Osteocyte (in vitro differentiated cells): Measurements from ENCODE around the gene MISP. TPM values are rescaled to one million over a fixed set of nuclear protein-coding genes. Genes with fewer than 3 reads are reported as not detected.

Experiments used
- DNase-seq: peaks from one replicate; pipeline ENCODE4 v3.0.0; 2021; ENCODE audit warnings: mixed read lengths; ENCODE audit not compliant: unreplicated experiment; ENCODE audit errors: extremely low spot score
- H3K27ac Mint-ChIP-seq: one replicate; pipeline ENCODE4 v1.8.0; 2021; ENCODE audit warnings: mild to moderate bottlenecking, mixed read lengths; ENCODE audit not compliant: unreplicated experiment
- H3K27me3 Mint-ChIP-seq: one replicate; pipeline ENCODE4 v1.8.0; 2021; ENCODE audit warnings: mixed read lengths; ENCODE audit not compliant: unreplicated experiment
- H3K36me3 Mint-ChIP-seq: one replicate; pipeline ENCODE4 v1.8.0; 2021; ENCODE audit warnings: mixed read lengths; ENCODE audit not compliant: unreplicated experiment
- H3K4me1 Mint-ChIP-seq: one replicate; pipeline ENCODE4 v1.8.0; 2021; ENCODE audit warnings: mixed read lengths; ENCODE audit not compliant: unreplicated experiment
- H3K4me3 Mint-ChIP-seq: one replicate; pipeline ENCODE4 v1.8.0; 2021; ENCODE audit warnings: mild to moderate bottlenecking, moderate library complexity, mixed read lengths; ENCODE audit not compliant: unreplicated experiment
- H3K9me3 Mint-ChIP-seq: one replicate; pipeline ENCODE4 v1.8.0; 2021; ENCODE audit warnings: mixed read lengths; ENCODE audit not compliant: unreplicated experiment
- total RNA-seq: library from RNA; stranded (reverse); gene quantifications from 2 replicates; pipeline ENCODE4 v1.2.1, GENCODE V29; 2021
- TF ChIP-seq, protein P1 (sequence below): fragments of 200-600 bp; sonication (generic); IDR thresholded peaks from 2 replicates; pipeline ENCODE4 v1.5.0; 2021; ENCODE audit warnings: antibody characterized with exemption, mild to moderate bottlenecking, moderate library complexity

Gene MISP
- total RNA-seq, 1 donor from 2014 or later = 1.3 TPM

DNA sequence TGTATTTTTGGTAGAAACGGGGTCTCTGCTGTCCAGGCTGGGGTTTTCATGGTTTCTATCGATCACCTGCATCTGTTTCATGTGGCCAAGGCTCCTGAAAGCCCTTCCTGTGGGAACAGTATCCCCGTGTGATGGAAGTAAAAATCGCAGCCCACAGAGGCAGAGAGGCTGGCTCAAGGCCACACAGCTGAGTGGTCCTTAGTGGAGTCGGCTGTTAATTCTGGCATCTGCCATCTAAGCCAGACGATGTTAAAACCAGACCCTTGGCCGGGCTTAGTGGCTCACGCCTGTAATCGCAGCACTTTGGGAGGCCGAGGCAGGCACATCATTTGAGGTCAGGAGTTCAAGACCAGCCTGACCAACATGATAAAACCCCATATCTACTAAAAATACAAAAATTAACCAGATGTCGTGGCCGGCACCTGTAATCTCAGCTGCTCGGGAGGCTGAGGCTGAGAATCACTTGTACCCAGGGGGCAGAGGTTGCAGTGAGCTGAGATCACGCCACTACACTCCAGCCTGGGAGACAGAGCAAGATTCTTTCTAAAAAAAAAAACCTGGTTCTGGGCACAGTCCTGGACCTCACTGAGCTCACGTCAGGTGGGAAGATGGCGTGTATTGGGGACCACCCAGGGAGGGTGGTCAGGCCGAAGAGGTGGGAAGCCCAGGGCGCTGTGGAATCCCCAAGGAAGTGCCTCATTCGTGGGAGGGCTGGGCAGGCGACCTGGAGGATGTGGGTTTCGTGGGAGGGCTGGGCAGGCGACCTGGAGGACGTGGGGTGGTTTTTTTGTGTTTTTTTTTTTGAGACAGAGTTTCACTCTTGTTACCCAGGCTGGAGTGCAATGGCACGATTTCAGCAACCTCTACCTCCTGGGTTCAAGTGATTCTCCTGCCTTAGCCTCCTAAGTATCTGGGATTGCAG is 18.5 kb upstream of the MISP start:
- no peak overlapping the region for H3K27ac Mint-ChIP-seq
- peaks cover 28% of the 10 kb centered on the region for H3K36me3 Mint-ChIP-seq
- no peak for DNase-seq
- no peak overlapping the region for H3K4me3 Mint-ChIP-seq
- TF ChIP-seq, protein P1, sequence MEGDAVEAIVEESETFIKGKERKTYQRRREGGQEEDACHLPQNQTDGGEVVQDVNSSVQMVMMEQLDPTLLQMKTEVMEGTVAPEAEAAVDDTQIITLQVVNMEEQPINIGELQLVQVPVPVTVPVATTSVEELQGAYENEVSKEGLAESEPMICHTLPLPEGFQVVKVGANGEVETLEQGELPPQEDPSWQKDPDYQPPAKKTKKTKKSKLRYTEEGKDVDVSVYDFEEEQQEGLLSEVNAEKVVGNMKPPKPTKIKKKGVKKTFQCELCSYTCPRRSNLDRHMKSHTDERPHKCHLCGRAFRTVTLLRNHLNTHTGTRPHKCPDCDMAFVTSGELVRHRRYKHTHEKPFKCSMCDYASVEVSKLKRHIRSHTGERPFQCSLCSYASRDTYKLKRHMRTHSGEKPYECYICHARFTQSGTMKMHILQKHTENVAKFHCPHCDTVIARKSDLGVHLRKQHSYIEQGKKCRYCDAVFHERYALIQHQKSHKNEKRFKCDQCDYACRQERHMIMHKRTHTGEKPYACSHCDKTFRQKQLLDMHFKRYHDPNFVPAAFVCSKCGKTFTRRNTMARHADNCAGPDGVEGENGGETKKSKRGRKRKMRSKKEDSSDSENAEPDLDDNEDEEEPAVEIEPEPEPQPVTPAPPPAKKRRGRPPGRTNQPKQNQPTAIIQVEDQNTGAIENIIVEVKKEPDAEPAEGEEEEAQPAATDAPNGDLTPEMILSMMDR = no peak
- H3K27me3 Mint-ChIP-seq = no peaks in the 10 kb centered on the region
- peaks cover 17% of the 10 kb centered on the region for H3K4me1 Mint-ChIP-seq
- no peaks in the 10 kb centered on the region for H3K9me3 Mint-ChIP-seq

DNA sequence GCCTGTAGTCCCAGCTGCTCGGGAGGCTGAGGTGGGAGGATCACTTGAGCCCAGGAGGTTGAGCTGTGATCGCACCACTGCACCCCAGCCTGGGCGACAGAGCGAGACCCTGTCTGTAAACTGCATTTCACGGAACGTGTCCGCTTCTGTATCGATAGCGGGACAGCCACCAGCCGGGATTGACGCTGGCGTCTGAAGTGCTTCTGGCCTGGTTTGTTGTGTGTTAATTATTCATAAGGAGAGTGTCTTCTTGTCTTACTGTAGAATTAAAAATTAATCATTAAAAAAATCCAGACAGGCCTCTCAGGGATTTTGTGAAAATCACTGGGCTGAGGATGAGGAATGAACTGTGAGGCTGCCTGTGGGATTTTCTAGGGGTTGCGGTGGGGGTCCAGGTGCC is 16.2 kb upstream of the MISP start:
- peaks cover 11% of the 10 kb centered on the region for H3K4me1 Mint-ChIP-seq
- no peak overlapping the region for H3K4me3 Mint-ChIP-seq
- H3K27me3 Mint-ChIP-seq = no peaks in the 10 kb centered on the region
- no peaks in the 10 kb centered on the region for H3K9me3 Mint-ChIP-seq
- H3K36me3 Mint-ChIP-seq = peaks cover 28% of the 10 kb centered on the region
- no peak for DNase-seq
- H3K27ac Mint-ChIP-seq = no peak overlapping the region
- TF ChIP-seq, protein P1 = no peak

DNA sequence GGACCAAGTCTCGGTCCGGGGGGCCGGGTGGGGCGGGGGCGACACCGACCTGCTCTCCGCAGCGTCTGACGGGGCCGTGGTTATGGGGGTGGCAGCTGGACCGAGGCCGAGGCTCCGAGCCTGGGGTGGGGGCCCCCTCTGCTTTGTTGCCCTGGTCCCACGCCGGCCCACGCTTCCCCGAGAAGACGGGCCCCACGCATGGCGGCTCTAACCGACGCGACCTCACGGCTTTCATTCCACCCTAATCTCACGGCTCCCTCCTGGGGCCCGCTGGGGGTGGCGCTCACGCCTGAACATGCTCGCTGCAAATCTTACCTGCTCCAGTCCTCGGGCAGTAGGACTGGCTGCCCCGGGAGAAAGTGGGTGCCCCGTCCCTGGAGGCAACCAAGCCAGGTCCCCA is 14.8 kb upstream of the MISP start:
- Mint-ChIP-seq H3K4me3 (no peak overlapping the region), H3K27me3 (no peaks in the 10 kb centered on the region), H3K27ac (no peak overlapping the region), H3K4me1 (peaks cover 11% of the 10 kb centered on the region), H3K36me3 (peaks cover 24% of the 10 kb centered on the region), H3K9me3 (no peaks in the 10 kb centered on the region)
- TF ChIP-seq, protein P1 = no peak
- DNase-seq = no peak

DNA sequence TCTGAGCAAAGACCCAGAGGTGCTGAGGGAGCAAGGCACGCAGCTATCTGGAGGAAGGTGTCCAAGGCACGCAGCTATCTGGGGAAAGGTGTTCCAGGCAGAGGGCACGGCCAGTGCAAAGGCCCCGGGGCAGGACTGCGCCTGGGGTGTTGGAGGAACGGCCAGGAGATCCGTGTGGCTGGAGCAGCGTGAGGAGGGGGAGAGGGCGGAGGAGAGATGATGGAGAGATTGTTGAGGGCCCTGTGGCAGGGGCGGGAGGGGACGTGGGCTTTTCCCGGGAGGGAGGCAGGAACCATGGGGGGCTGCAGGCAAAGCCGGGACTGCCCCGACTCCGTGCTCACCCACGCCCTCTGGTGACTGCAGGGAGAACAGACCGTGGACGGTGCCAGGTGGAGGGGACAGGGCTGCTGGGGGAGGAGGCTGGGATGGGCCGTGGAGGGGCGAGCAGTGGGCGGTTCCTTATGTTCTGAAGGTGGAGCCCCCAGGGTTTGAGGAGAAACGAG is 13.3 kb upstream of the MISP start:
- TF ChIP-seq, protein P1 = peak; percentile 66
- peak overlapping the region; percentile 47 for H3K27ac Mint-ChIP-seq
- H3K4me3 Mint-ChIP-seq = no peak overlapping the region
- H3K4me1 Mint-ChIP-seq = peaks cover 11% of the 10 kb centered on the region
- peaks cover 25% of the 10 kb centered on the region for H3K36me3 Mint-ChIP-seq
- no peaks in the 10 kb centered on the region for H3K9me3 Mint-ChIP-seq
- DNase-seq = no peak
- H3K27me3 Mint-ChIP-seq = no peaks in the 10 kb centered on the region

DNA sequence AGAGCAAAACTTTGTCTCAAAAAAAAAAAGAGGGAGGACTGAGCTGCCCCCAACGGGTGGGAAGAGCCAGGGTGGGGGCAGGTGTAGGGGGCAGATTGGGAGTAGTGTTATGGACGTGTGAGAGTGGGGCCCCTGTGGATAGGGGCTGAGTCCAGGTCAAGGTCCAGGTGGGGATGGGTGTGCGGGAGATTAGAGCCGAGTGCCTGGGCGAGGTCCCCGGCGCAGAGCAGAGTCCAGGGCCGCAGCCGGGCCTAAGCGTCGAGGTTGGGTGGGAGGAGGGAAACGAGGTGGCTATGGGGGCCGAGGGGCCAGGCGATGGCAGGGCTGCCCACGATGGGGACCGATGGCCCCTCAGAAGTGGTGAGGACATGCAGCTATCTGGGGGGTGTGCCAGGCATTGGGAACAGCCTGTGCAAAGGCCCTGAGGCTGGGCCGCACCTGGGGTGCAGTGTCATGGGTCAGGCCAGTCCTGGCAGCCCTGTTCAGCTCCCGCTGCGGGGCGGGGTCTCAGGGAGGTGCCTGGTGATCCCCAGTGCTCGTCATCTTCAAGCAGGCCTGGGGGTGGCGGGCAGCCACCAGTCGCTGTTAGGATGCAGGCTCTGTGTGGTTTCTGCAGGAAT is 12.3 kb upstream of the MISP start:
- H3K27ac Mint-ChIP-seq = no peak overlapping the region
- DNase-seq = no peak

More for the DNA sequence above, 12.3 kb upstream of the MISP start:
- no peaks in the 10 kb centered on the region for H3K27me3 Mint-ChIP-seq
- peaks cover 28% of the 10 kb centered on the region for H3K36me3 Mint-ChIP-seq
- H3K4me1 Mint-ChIP-seq = peaks cover 8% of the 10 kb centered on the region
- H3K4me3 Mint-ChIP-seq = no peak overlapping the region
- TF ChIP-seq, protein P1 = no peak
- H3K9me3 Mint-ChIP-seq = no peaks in the 10 kb centered on the region
